EH (cell line): Measurements from ENCODE around the gene CLASP2.

Source experiments
- DNase-seq: peaks from one replicate; pipeline ENCODE4 v3.0.0-alpha.2; 2015; ENCODE audit warnings: low read depth

Gene CLASP2

GRCh38 chr3:33636125-33636850 lies 81.8 kb downstream of the CLASP2 start:
- DNase-seq = peak; percentile 69

GRCh38 chr3:33634262-33634661 lies 83.8 kb downstream of the CLASP2 start:
- DNase-seq = no peak

GRCh38 chr3:33629219-33629618 lies 88.8 kb downstream of the CLASP2 start:
- DNase-seq = peak; percentile 10

GRCh38 chr3:33624756-33625155 lies 93.3 kb downstream of the CLASP2 start:
- DNase-seq = no peak

- no peak for DNase-seq
Observed at GRCh38 chr3:33613041-33613440, 105.0 kb downstream of the CLASP2 start.

- DNase-seq = no peak
Observed at GRCh38 chr3:33612607-33613006, 105.4 kb downstream of the CLASP2 start.

- DNase-seq = no peak
Observed at GRCh38 chr3:33602829-33603228, 115.2 kb downstream of the CLASP2 start.

- no peak for DNase-seq
Observed at GRCh38 chr3:33597257-33597689, 120.8 kb downstream of the CLASP2 start.

- DNase-seq = no peak
Observed at GRCh38 chr3:33592999-33593398, 125.1 kb downstream of the CLASP2 start.

GRCh38 chr3:33590541-33590940 lies 127.5 kb downstream of the CLASP2 start:
- no peak for DNase-seq

- DNase-seq = no peak
Observed at GRCh38 chr3:33586402-33586801, 131.7 kb downstream of the CLASP2 start.

GRCh38 chr3:33582234-33582633 lies 135.8 kb downstream of the CLASP2 start:
- no peak for DNase-seq

- DNase-seq = no peak
Observed at GRCh38 chr3:33581666-33582065, 136.4 kb downstream of the CLASP2 start.

- no peak for DNase-seq
Observed at GRCh38 chr3:33579840-33580239, 138.2 kb downstream of the CLASP2 start.

GRCh38 chr3:33579178-33579510 lies 138.9 kb downstream of the CLASP2 start:
- DNase-seq = no peak

GRCh38 chr3:33578325-33579177 lies 139.5 kb downstream of the CLASP2 start:
- peak; percentile 74 for DNase-seq

- DNase-seq = no peak
Observed at GRCh38 chr3:33577588-33577987, 140.5 kb downstream of the CLASP2 start.

GRCh38 chr3:33577173-33577572 lies 140.9 kb downstream of the CLASP2 start:
- no peak for DNase-seq

GRCh38 chr3:33575311-33575710 lies 142.7 kb downstream of the CLASP2 start:
- no peak for DNase-seq

- DNase-seq = no peak
Observed at GRCh38 chr3:33557829-33558228, 160.2 kb downstream of the CLASP2 start.

GRCh38 chr3:33557279-33557678 lies 160.8 kb downstream of the CLASP2 start:
- DNase-seq = no peak

- no peak for DNase-seq
Observed at GRCh38 chr3:33547101-33547500, 171.0 kb downstream of the CLASP2 start.

GRCh38 chr3:33544126-33544525 lies 173.9 kb downstream of the CLASP2 start:
- peak; percentile 37 for DNase-seq
